Left lung (tissue), 10 donors: Measurements from ENCODE around the gene KLRC4. TPM values are rescaled to one million over a fixed set of nuclear protein-coding genes. Genes with fewer than 3 reads are reported as not detected.
"Not testable (repeated sequence)": the region's sequence is repeated elsewhere in the genome, so short reads cannot be mapped to it uniquely, and the experiment has no call there.

Source experiments
- ATAC-seq: fragments of 200-7000 bp; cut with Tn5 transposase; one replicate; pipeline ENCODE4 v1.9.1; 2020; ENCODE audit warnings: moderate library complexity
- DNase-seq, 4 donors: peaks; one replicate each; pipeline ENCODE4 v3.0.0-alpha.2; 2013 to 2020
- H3K27ac ChIP-seq, 2 donors: fragments of 200-600 bp; sonication (generic) in 1 of 2; one replicate each; pipeline versions ENCODE4 v1.5.0 to v1.8.0; 2020 to 2021
- H3K27me3 ChIP-seq, 2 donors: fragments of 200-600 bp; sonication (generic) in 1 of 2; one replicate each; pipeline versions ENCODE4 v1.5.0 to v1.8.0; 2020 to 2021
- H3K36me3 ChIP-seq, 2 donors: fragments of 200-600 bp; sonication (generic) in 1 of 2; one replicate each; pipeline versions ENCODE4 v1.5.0 to v1.8.0; 2020 to 2021
- H3K4me1 ChIP-seq, 2 donors: fragments of 200-600 bp; one replicate each; pipeline ENCODE4 v1.8.0; 2021
- H3K4me3 ChIP-seq, 2 donors: fragments of 200-600 bp; sonication (generic) in 1 of 2; one replicate each; pipeline versions ENCODE4 v1.5.0 to v1.8.0; 2020 to 2021; ENCODE audit warnings: mild to moderate bottlenecking in 1 of 2
- H3K9me3 ChIP-seq, 2 donors: fragments of 200-600 bp; sonication (generic) in 1 of 2; one replicate each; pipeline versions ENCODE4 v1.5.0 to v1.8.0; 2020 to 2021
- CTCF ChIP-seq, 2 donors: fragments of 200-600 bp; sonication (generic) in 1 of 2; IDR thresholded peaks; one replicate each; pipeline versions ENCODE4 v1.5.0 to v1.8.0; 2021; ENCODE audit warnings: antibody characterized with exemption in 2 of 2
- intact Hi-C, 2 donors: fragments of 100-400 bp; cut with DNase I; formaldehyde crosslinking; loops; one replicate each; pipeline versions ENCODE4 v1.11.2 to v1.14.2; 2022
- polyA plus RNA-seq, 6 donors: library from polyadenylated mRNA; unstranded; fragments of 120-200 nt; gene quantifications; one replicate each; pipeline ENCODE4 v1.2.1, GENCODE V29; 2013; ENCODE audit not compliant: insufficient read length in 6 of 6
- total RNA-seq, 2 donors: library from RNA; stranded (reverse); fragmentation: NEBNext Ultra II Directional; extraction: Animal tissue kit (Norgen Biotek cat#: 25700); gene quantifications; one replicate each; pipeline ENCODE4 v1.2.1, GENCODE V29; 2021
- donor health status: DM: no; HTN: yes; CAD: no.
- donor health status: DM: no; HTN: no; CAD: no.

KLRC4 gene
- total and polyA plus RNA-seq, 8 donors, result 0.21 to 1.3 (median 0.35) TPM; not detected in 2

DNA sequence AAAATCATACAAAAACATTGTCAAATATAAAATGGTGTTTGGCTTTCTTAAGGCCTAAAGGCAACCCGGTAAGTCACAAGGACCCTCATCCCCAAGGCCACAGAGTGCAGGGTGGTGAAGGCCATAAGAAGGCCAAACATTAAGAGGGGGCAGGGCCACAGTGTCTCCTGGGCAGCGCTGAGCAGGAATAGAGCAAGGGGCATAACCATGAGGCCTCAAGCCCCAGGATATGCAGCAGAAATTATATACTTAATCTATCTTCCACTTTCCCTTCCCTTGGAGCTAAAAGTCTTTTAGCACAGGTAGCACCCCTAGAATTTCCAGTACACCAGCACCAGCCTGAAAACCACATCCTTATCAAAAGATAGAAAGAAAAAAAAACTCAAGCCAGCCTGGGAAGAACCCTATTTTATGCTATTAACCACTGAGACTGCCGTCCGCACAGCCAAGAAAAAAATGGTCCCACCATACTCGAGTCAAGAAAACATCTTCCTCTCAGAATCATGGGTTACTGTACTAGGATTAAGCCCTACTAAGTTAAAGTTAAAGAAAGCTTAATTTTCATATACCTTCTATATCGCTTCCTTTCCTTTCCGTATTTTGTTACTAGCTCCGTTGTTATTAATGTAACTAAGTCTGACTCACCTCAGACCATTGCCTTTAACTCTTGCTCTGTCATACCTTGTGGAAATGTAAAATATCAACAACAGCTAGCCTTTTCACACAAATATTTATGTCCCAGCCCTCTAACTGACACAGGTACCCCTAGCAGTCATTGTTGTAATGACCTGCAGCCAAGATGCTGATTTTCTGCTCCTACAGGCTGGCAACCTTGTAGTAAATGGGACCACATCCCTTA is 39.8 kb downstream of the KLRC4 start:
- H3K27me3 ChIP-seq, result no peaks in the 10 kb centered on the region
- no peak overlapping the region for H3K27ac ChIP-seq
- peaks cover 0 to 5% of the 10 kb centered on the region in 2 donors for H3K9me3 ChIP-seq
- intact Hi-C loops, result no loop called here
- no peaks in the 10 kb centered on the region for H3K36me3 ChIP-seq
- H3K4me3 ChIP-seq, result no peak overlapping the region
- no peak for DNase-seq
- no peak for TF ChIP-seq CTCF (IDR thresholded peaks at IDR 0.05)
- peaks cover 9 to 37% of the 10 kb centered on the region in 2 donors for H3K4me1 ChIP-seq
- ATAC-seq, result no peak

DNA sequence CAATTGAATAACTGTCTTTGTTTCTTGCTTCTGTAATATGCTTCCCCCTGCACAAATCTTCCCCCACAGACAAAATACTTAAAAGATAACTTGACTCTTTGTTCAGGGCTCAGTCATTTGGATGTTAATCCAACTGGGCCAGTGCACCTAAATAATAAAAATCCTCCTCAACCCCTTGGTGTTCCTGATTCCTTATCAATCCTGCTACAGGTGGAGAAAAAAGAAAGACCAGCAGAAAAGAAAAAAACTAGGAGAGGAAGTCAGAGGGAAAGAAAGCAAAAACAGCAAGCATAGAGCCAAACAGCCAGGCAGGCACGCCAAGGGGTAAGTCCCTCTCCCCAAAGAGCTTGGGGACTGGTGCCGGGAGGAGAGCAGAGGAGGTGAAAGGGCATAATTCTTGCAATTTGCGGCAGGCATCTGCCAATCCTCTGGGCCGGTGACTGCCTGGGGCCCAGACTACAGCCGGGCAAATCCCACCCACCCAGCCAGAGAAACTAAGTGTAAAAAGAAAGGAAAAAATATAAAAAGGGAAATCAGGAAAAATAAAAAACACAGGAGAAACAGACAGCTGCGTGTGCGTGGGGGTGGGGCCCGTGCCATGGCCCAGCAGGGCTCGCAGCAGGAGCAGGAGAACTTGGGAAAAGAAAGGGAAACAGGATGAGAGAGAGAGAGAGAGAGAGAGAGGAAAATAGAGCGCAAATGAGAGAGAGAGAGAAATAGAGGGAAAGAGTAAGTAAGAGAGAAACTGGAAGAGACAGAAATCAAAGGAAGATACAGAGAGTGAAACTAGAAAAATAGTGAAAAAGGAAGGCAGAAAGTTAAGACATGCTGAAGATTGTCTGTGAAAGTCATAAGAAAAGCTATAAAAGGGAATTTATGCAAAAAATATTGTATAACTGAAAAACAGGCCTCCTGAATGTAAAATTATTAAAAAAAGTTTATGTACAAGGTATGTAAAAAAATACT is 41.1 kb downstream of the KLRC4 start:
- Histone ChIP-seq H3K27ac (no peak overlapping the region), H3K4me3 (no peak overlapping the region), H3K9me3 (peaks cover 0 to 5% of the 10 kb centered on the region in 2 donors), H3K4me1 (peaks cover 12 to 44% of the 10 kb centered on the region in 2 donors), H3K36me3 (no peaks in the 10 kb centered on the region), H3K27me3 (no peaks in the 10 kb centered on the region)
- ATAC-seq (no peak), DNase-seq (no peak)
- TF ChIP-seq CTCF (IDR thresholded peaks at IDR 0.05), result no peak
- intact Hi-C loops, result no loop called here

DNA sequence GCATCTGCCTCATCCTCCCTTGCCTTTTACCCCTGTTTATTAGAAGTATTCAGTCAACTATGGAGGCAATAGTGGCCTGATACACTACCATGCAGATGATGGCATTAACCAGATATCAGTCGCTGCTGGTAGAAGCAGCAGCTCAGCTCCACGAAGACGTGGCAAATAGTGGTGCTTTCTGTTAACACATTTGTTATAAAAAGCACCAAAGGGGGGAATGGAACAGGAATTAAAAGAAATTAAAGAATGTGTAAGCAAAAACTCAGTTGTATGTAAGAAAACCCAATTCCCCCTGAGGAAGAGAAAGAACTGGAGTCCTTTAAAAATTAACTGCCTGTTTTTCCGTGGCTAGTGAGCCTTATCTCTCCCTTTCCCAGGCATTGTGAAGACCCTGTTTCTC is 41.8 kb downstream of the KLRC4 start:
- H3K36me3 ChIP-seq, DNase-seq, ATAC-seq, H3K4me3 ChIP-seq, H3K9me3 ChIP-seq, intact Hi-C loops, H3K27me3 ChIP-seq: not testable (repeated sequence)
- peaks cover 17 to 46% of the 10 kb centered on the region in 2 donors for H3K4me1 ChIP-seq
- H3K27ac ChIP-seq, result peak overlapping the region in 1 of 2 donors; percentile 99

- intact Hi-C loops, result no loop called here
- Histone ChIP-seq H3K36me3 (no peaks in the 10 kb centered on the region), H3K4me1 (peaks cover 17 to 38% of the 10 kb centered on the region in 2 donors), H3K4me3 (no peak overlapping the region), H3K27me3 (no peaks in the 10 kb centered on the region), H3K27ac (peak overlapping the region; percentile 26 to 99), H3K9me3 (peaks cover 0 to 5% of the 10 kb centered on the region in 2 donors)
- ATAC-seq (peak; percentile 10), DNase-seq (peak in 1 of 4 donors; percentile 64)
- no peak for TF ChIP-seq CTCF (IDR thresholded peaks at IDR 0.05)
Observed at GRCh38 chr12:10366875-10367274, 42.7 kb downstream of the KLRC4 start.

DNA sequence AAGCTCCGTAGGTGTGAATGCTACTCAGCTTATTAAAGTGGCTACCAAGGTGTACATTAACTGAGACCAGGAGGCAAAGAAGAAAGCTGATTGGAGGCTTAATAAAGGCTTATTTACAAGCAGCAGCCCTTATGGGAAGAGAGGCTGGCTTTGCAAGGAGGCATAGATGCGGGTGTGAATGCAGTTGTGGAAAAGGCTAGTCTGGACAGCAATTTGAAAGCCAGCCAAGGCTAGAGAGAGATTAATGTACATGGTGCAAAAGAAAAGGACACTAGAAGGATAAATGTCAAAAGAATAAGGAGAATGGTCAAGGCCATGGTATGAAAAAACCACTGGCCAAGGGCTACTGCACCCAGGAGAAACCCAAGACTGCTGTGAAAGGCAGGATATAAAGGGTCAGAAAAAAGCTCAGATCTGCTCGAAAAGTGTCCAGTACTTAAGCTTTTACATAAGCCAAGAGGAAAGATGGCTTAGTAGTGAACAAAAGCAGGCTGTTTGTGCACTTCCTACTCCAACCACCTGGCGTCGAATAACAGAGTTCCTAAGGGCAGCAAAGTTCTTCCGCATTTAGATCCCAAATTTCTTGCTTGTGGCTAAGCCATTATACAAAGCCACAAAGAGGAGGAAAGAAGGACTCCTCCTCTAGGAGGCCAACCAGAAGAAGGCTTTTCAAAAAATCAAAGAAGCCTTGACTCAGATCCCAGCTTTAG is 43.7 kb downstream of the KLRC4 start:
- Histone ChIP-seq H3K9me3 (peaks cover 0 to 5% of the 10 kb centered on the region in 2 donors), H3K36me3 (no peaks in the 10 kb centered on the region), H3K27me3 (no peaks in the 10 kb centered on the region), H3K4me3 (peak overlapping the region in 1 of 2 donors; percentile 68), H3K27ac (peak overlapping the region; percentile 92 to 99), H3K4me1 (peaks cover 17 to 33% of the 10 kb centered on the region in 2 donors)
- intact Hi-C loops, result no loop called here
- peak; percentile 19 to 38 for TF ChIP-seq CTCF (IDR thresholded peaks at IDR 0.05)
- ATAC-seq (peak; percentile 2), DNase-seq (no peak)
